Measurements from ENCODE around the gene KCNG2. TPM values are rescaled to one million over a fixed set of nuclear protein-coding genes. Genes with fewer than 3 reads are reported as not detected.

KCNG2 gene
- total RNA-seq, 2 experiments from 2014 or later, result not detected

DNA sequence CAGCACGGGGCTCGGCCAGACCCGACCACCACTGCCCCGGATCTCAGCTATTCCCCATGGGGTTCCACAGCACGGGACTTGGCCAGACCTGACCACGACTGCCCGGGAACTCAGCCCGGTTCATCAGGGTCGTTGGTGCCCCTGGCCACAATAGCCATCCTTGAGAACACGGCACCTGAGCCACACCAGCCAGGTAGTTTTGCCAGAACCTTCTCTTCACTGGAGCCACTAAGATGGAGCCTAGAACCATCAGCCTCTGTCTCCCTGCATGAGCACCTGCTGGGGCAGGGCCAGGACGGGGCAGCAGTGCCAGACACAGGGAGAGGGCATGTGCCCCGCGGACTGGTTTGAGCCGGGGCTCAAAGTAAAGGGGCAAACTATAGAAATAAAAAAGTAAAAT lies 11.4 kb upstream of the KCNG2 start:
- intact Hi-C loops (cut with DNase I, micrococcal nuclease), result no loop called here
- Mint-ChIP-seq H3K27me3 (peaks cover 65% of the 10 kb centered on the region), H3K4me3 (no peak overlapping the region), H3K9me3 (no peaks in the 10 kb centered on the region), H3K36me3 (ENCODE audit: low read depth) (no peaks in the 10 kb centered on the region), H3K27ac (no peak overlapping the region), H3K4me1 (ENCODE audit: low read depth) (peaks cover 4% of the 10 kb centered on the region)
- peaks cover 32 to 60% of the 10 kb centered on the region in 2 experiments for H3K27me3 ChIP-seq (ENCODE audit: control insufficient read depth in 1 of 2, insufficient read depth in 2 of 2, low read length in 2 of 2)
- no peak overlapping the region for H3K4me3 ChIP-seq (ENCODE audit: low read length)
- DNase-seq (no peak), ATAC-seq (ENCODE audit: poor library complexity) (no peak)
- TF ChIP-seq, protein P1, sequence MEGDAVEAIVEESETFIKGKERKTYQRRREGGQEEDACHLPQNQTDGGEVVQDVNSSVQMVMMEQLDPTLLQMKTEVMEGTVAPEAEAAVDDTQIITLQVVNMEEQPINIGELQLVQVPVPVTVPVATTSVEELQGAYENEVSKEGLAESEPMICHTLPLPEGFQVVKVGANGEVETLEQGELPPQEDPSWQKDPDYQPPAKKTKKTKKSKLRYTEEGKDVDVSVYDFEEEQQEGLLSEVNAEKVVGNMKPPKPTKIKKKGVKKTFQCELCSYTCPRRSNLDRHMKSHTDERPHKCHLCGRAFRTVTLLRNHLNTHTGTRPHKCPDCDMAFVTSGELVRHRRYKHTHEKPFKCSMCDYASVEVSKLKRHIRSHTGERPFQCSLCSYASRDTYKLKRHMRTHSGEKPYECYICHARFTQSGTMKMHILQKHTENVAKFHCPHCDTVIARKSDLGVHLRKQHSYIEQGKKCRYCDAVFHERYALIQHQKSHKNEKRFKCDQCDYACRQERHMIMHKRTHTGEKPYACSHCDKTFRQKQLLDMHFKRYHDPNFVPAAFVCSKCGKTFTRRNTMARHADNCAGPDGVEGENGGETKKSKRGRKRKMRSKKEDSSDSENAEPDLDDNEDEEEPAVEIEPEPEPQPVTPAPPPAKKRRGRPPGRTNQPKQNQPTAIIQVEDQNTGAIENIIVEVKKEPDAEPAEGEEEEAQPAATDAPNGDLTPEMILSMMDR (IDR thresholded peaks at IDR 0.05), result no peak
- peaks cover 0 to 33% of the 10 kb centered on the region in 2 experiments for H3K9me3 ChIP-seq (ENCODE audit: control insufficient read depth in 1 of 2, insufficient read depth in 1 of 2, low read length in 2 of 2)
- no peak overlapping the region for H3K27ac ChIP-seq (ENCODE audit: low read depth in 1 of 2, low read length in 2 of 2)
- ChIA-PET CTCF (no interaction called here), POLR2A (no interaction called here)
- no peaks in the 10 kb centered on the region for H3K4me1 ChIP-seq (ENCODE audit: insufficient read depth, low read length)
- no peaks in the 10 kb centered on the region for H3K36me3 ChIP-seq (ENCODE audit: insufficient read depth, low read length)

DNA sequence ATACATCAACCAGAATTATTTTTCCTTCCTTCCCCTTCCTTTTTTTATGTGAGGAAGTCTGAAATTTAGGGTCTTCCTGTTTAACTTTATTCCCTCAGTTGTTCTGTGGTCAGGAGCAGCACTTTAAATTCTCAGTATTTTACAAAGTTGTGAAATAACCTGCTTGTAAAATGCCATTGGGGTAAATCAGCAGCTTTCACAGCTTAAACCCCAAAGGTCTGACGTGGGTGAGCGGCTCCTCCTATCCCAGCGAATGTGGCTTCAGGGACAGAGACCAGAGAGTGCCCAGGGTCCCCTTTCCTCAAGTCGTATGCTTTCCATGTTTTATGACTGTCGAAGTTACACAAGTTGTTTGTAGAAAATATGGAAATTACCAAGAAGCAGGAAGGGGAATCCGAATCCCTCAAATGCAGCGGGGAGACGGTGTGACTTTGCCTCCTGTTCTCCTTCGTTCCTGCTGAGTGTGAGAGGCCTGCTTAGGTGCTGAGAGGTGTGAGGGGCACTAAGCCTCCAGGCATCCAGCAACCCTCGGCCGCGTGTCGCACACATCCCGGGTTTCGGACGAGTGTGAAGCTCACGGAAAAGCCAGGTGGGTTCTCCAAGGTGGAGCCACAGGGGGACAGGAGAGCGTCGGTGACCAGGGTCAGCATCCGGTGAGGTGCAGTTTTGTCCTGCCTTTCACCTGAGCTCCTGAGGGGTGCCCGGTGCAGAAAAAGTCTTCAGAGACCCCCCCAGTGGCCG lies 10.8 kb upstream of the KCNG2 start:
- no peak overlapping the region for H3K4me3 Mint-ChIP-seq
- H3K36me3 Mint-ChIP-seq (ENCODE audit: low read depth), result no peaks in the 10 kb centered on the region
- peaks cover 68% of the 10 kb centered on the region for H3K27me3 Mint-ChIP-seq
- no peak overlapping the region for H3K27ac Mint-ChIP-seq
- Histone ChIP-seq H3K4me3 (ENCODE audit: low read length) (no peak overlapping the region), H3K4me1 (ENCODE audit: insufficient read depth, low read length) (no peaks in the 10 kb centered on the region), H3K27me3 (ENCODE audit: control insufficient read depth in 1 of 2, insufficient read depth in 2 of 2, low read length in 2 of 2) (peaks cover 35 to 66% of the 10 kb centered on the region in 2 experiments), H3K36me3 (ENCODE audit: insufficient read depth, low read length) (no peaks in the 10 kb centered on the region), H3K9me3 (ENCODE audit: control insufficient read depth in 1 of 2, insufficient read depth in 1 of 2, low read length in 2 of 2) (peaks cover 0 to 33% of the 10 kb centered on the region in 2 experiments), H3K27ac (ENCODE audit: low read depth in 1 of 2, low read length in 2 of 2) (no peak overlapping the region)
- H3K9me3 Mint-ChIP-seq, result no peaks in the 10 kb centered on the region
- ATAC-seq (ENCODE audit: poor library complexity) (no peak), DNase-seq (no peak)
- H3K4me1 Mint-ChIP-seq (ENCODE audit: low read depth), result peaks cover 8% of the 10 kb centered on the region
- intact Hi-C loops (cut with DNase I, micrococcal nuclease), result no loop called here
- ChIA-PET CTCF (no interaction called here), POLR2A (no interaction called here)
- TF ChIP-seq, protein P1 (IDR thresholded peaks at IDR 0.05), result no peak

DNA sequence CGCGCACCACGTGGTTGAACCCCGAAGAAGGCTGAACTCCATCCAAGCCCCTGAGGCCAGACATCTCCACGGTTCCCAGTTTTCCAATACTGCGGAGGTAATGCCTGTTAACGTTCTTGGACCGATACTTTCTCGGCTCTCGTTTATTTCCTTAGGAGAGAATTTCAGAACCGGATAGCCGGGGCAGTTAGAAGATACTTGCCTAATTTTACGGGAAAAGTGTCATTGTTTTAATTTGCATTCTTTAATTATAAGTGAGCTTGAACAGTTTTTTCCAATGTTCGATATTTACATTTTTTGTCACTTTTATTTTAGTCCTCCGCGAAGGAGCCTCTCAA lies 10.2 kb upstream of the KCNG2 start:
- Mint-ChIP-seq H3K4me3 (no peak overlapping the region), H3K27me3 (peaks cover 71% of the 10 kb centered on the region), H3K4me1 (ENCODE audit: low read depth) (peaks cover 8% of the 10 kb centered on the region), H3K27ac (no peak overlapping the region), H3K9me3 (no peaks in the 10 kb centered on the region), H3K36me3 (ENCODE audit: low read depth) (no peaks in the 10 kb centered on the region)
- peaks cover 35 to 72% of the 10 kb centered on the region in 2 experiments for H3K27me3 ChIP-seq (ENCODE audit: control insufficient read depth in 1 of 2, insufficient read depth in 2 of 2, low read length in 2 of 2)
- intact Hi-C loops (cut with DNase I, micrococcal nuclease), result no loop called here
- no peak overlapping the region for H3K4me3 ChIP-seq (ENCODE audit: low read length)
- H3K36me3 ChIP-seq (ENCODE audit: insufficient read depth, low read length), result no peaks in the 10 kb centered on the region
- ATAC-seq (ENCODE audit: poor library complexity) (no peak), DNase-seq (no peak)
- H3K27ac ChIP-seq (ENCODE audit: low read depth in 1 of 2, low read length in 2 of 2), result no peak overlapping the region
- H3K9me3 ChIP-seq (ENCODE audit: control insufficient read depth in 1 of 2, insufficient read depth in 1 of 2, low read length in 2 of 2), result peaks cover 0 to 33% of the 10 kb centered on the region in 2 experiments
- ChIA-PET CTCF (no interaction called here), POLR2A (no interaction called here)
- no peaks in the 10 kb centered on the region for H3K4me1 ChIP-seq (ENCODE audit: insufficient read depth, low read length)
- TF ChIP-seq, protein P1 (IDR thresholded peaks at IDR 0.05), result no peak

All from CD4-positive, alpha-beta T cell (primary cell).